Fibroblast of skin of left biceps (primary cell): Measurements from ENCODE around the gene GAGE10.
"Not testable (repeated sequence)": the region's sequence is repeated elsewhere in the genome, so short reads cannot be mapped to it uniquely, and the experiment has no call there.

Experiments used
- DNase-seq, 2 experiments: peaks; one replicate each; pipeline ENCODE4 v3.0.0-alpha.2; 2013; ENCODE audit warnings: low read depth in 2 of 2

GAGE10 gene

GRCh38 chrX:49323735-49324134 is 20.3 kb downstream of the GAGE10 start:
- DNase-seq = not testable (repeated sequence)

GRCh38 chrX:49330421-49330820 is 27.0 kb downstream of the GAGE10 start:
- DNase-seq = not testable (repeated sequence)

- not testable (repeated sequence) for DNase-seq
These were observed 27.8 kb downstream of the GAGE10 start, which contains the start of gene GAGE13 for GRCh38 chrX:49331282-49331681. TSS of gene GAGE13 (plus strand) at chrX:49331582. CDS start at chrX:49332738, 1,156 bp downstream.

GRCh38 chrX:49331841-49332240 is 28.4 kb downstream of the GAGE10 start:
- DNase-seq = not testable (repeated sequence)

GRCh38 chrX:49341449-49341848 is 38.0 kb downstream of the GAGE10 start:
- DNase-seq = not testable (repeated sequence)

GRCh38 chrX:49344496-49345175 is 41.2 kb downstream of the GAGE10 start:
- not testable (repeated sequence) for DNase-seq

- not testable (repeated sequence) for DNase-seq
These were observed 42.0 kb downstream of the GAGE10 start for GRCh38 chrX:49345402-49345801.

- DNase-seq = not testable (repeated sequence)
These were observed 42.7 kb downstream of the GAGE10 start for GRCh38 chrX:49346150-49346549.
